ENCODE data around the gene RAMP1. TPM values are rescaled to one million over a fixed set of nuclear protein-coding genes. Genes with fewer than 3 reads are reported as not detected.

The RAMP1 gene
- total RNA-seq, 1 donor from 2014 or later, result 2.1 TPM

GRCh38 chr2:237917696-237918374 lies 58.4 kb downstream of the RAMP1 start:
- no peaks in the 10 kb centered on the region for H3K27me3 ChIP-seq (ENCODE audit: control insufficient read depth, insufficient read depth, low read length)
- TF ChIP-seq CTCF (IDR thresholded peaks at IDR 0.05; ENCODE audit: insufficient read depth, low read length, severe bottlenecking), result no peak

DNA sequence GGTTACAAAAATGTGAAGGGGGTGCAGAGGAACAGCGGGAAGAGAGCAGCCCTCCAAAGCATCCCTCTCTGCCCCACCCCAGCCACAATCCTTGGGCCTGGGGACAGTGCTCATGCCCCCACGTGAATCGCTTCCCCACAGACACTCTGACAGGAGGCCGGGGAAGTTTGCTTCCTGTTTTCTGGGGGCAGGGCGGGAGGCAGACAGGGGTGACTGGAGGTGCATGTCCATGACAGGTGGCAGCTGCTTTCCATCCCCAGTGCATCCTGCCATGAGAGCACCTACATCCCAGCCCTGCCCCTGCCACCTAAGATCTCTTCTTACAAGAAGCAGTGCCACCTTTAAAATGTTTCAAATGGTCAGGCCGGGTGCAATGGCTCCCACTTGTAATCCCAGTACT lies 60.2 kb downstream of the RAMP1 start:
- Histone ChIP-seq H3K4me3 (ENCODE audit: low read depth, low read length) (no peak overlapping the region), H3K27me3 (ENCODE audit: control insufficient read depth, insufficient read depth, low read length) (no peaks in the 10 kb centered on the region), H3K36me3 (ENCODE audit: control insufficient read depth, insufficient read depth, low read length) (no peaks in the 10 kb centered on the region)
- FAIRE-seq (no peak), DNase-seq (ENCODE audit: low read depth) (no peak)
- TF ChIP-seq CTCF (IDR thresholded peaks at IDR 0.05; ENCODE audit: insufficient read depth, low read length, severe bottlenecking), result no peak

More at GRCh38 chr2:237917696-237918374, 58.4 kb downstream of the RAMP1 start:
- Histone ChIP-seq H3K36me3 (ENCODE audit: control insufficient read depth, insufficient read depth, low read length) (no peaks in the 10 kb centered on the region), H3K4me3 (ENCODE audit: low read depth, low read length) (no peak overlapping the region)
- FAIRE-seq (no peak), DNase-seq (ENCODE audit: low read depth) (no peak)

- TF ChIP-seq CTCF (IDR thresholded peaks at IDR 0.05; ENCODE audit: insufficient read depth, low read length, severe bottlenecking), result no peak
- FAIRE-seq (peak; percentile 32), DNase-seq (ENCODE audit: low read depth) (no peak)
- no peaks in the 10 kb centered on the region for H3K36me3 ChIP-seq (ENCODE audit: control insufficient read depth, insufficient read depth, low read length)
- H3K27me3 ChIP-seq (ENCODE audit: control insufficient read depth, insufficient read depth, low read length), result no peaks in the 10 kb centered on the region
- no peak overlapping the region for H3K4me3 ChIP-seq (ENCODE audit: low read depth, low read length)
Observed at GRCh38 chr2:237920673-237921072, 61.2 kb downstream of the RAMP1 start.

- Histone ChIP-seq H3K4me3 (ENCODE audit: low read depth, low read length) (no peak overlapping the region), H3K36me3 (ENCODE audit: control insufficient read depth, insufficient read depth, low read length) (no peaks in the 10 kb centered on the region), H3K27me3 (ENCODE audit: control insufficient read depth, insufficient read depth, low read length) (no peaks in the 10 kb centered on the region)
- TF ChIP-seq CTCF (IDR thresholded peaks at IDR 0.05; ENCODE audit: insufficient read depth, low read length, severe bottlenecking), result no peak
- DNase-seq (ENCODE audit: low read depth) (no peak), FAIRE-seq (no peak)
Observed at GRCh38 chr2:237921967-237922492, 62.6 kb downstream of the RAMP1 start.

DNA sequence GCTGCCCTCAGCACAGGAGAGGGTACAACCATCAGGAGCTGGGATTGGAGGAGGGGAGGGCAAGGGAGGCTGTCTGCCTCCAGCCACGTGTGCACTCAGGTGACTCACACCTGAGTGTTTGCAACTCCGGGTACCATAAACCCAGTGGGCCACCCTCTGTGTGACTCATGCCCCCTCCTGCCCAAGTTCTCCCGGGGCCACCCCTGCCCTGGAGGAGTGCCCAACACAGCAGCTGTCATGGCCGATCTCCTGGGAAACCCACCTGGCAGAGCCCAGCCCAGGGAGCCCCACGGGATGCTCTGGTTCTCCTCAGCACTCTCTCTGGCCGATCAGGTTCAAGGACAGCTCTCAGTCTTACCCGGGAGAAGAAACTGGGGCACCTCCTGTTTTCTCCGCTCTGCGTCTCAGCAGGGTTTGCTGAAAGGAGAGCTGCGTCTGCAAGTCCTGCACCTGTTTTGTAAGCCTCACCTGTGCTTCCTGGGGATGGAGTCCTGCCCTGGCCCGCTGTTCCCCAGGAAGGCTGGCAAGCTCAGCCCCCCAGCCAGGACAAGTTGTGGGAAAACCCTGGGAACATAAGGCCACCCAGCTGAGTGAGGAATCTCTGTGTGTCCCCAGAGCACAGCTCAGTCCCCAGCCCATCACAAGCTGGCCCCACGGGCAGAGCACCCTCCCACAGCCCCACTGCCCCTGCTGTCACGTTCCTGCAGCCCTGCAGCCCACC lies 63.4 kb downstream of the RAMP1 start:
- Histone ChIP-seq H3K36me3 (ENCODE audit: control insufficient read depth, insufficient read depth, low read length) (no peaks in the 10 kb centered on the region), H3K4me3 (ENCODE audit: low read depth, low read length) (no peak overlapping the region), H3K27me3 (ENCODE audit: control insufficient read depth, insufficient read depth, low read length) (no peaks in the 10 kb centered on the region)
- FAIRE-seq, result peak; percentile 43
- DNase-seq (ENCODE audit: low read depth), result peak; percentile 80
- no peak for TF ChIP-seq CTCF (IDR thresholded peaks at IDR 0.05; ENCODE audit: insufficient read depth, low read length, severe bottlenecking)
